PC-3 (cell line): ENCODE results near the gene ZNF782. TPM values are rescaled to one million over a fixed set of nuclear protein-coding genes. Genes with fewer than 3 reads are reported as not detected.
"Not testable (repeated sequence)": the region's sequence is repeated elsewhere in the genome, so short reads cannot be mapped to it uniquely, and the experiment has no call there.

Experiments
- ATAC-seq: fragments of 200-7000 bp; cut with Tn5 transposase; 2 replicates; pipeline ENCODE4 v1.9.1; 2020; ENCODE audit warnings: mild to moderate bottlenecking, moderate library complexity
- BruUV-seq: library from RNA; stranded (reverse); fragments of 400-500 nt; replicated peaks from 2 replicates; lab custom pipeline; 2021; lab: Mats Ljungman, UMichigan
- CTCF ChIA-PET: fragments of 300-600 bp; sonication (Branson Sonifier 250); formaldehyde crosslinking; loops from one replicate; lab custom pipeline; 2022; ENCODE audit warnings: antibody characterized with exemption; lab: Charles Lee
- POLR2A ChIA-PET: fragments of 300-600 bp; sonication (Branson Sonifier 250); formaldehyde crosslinking; loops from one replicate; lab custom pipeline; 2022; ENCODE audit warnings: antibody characterized with exemption; ENCODE audit not compliant: unreplicated experiment; lab: Charles Lee
- DNase-seq: peaks from one replicate; pipeline ENCODE4 v3.0.0-alpha.2; 2015
- H2AFZ ChIP-seq: fragments of 300-600 bp; sonication (generic); 2 replicates; pipeline ENCODE4 v1.6.0; 2016; ENCODE audit warnings: antibody characterized with exemption, low read length
- H3F3A ChIP-seq: fragments of 300-600 bp; sonication (generic); one replicate; pipeline ENCODE4 v1.6.0; 2017; ENCODE audit warnings: antibody characterized with exemption, low read length, control low read depth, mild to moderate bottlenecking; ENCODE audit not compliant: unreplicated experiment
- H3K27ac ChIP-seq: fragments of 300-600 bp; sonication (generic); 2 replicates; pipeline ENCODE4 v1.5.1; 2016; ENCODE audit warnings: mild to moderate bottlenecking, low read length
- H3K27me3 ChIP-seq: fragments of 300-600 bp; sonication (generic); 2 replicates; pipeline ENCODE4 v1.6.1; 2016; ENCODE audit warnings: low read length, mixed read lengths
- H3K36me3 ChIP-seq: fragments of 300-600 bp; sonication (generic); 2 replicates; pipeline ENCODE4 v1.6.1; 2016; ENCODE audit warnings: low read depth, mixed run types, low read length, mixed read lengths
- H3K4me1 ChIP-seq: fragments of 300-600 bp; sonication (generic); 2 replicates; pipeline ENCODE4 v1.5.1; 2016; ENCODE audit warnings: low read length; ENCODE audit not compliant: insufficient read depth
- H3K4me2 ChIP-seq: fragments of 300-600 bp; sonication (generic); 2 replicates; pipeline ENCODE4 v1.6.0; 2016; ENCODE audit warnings: low read length
- H3K4me3 ChIP-seq: fragments of 300-600 bp; sonication (generic); 2 replicates; pipeline ENCODE4 v1.5.1; 2016; ENCODE audit warnings: mild to moderate bottlenecking, low read length, mixed read lengths
- H3K79me2 ChIP-seq: fragments of 300-600 bp; sonication (generic); 2 replicates; pipeline ENCODE4 v1.6.1; 2017; ENCODE audit warnings: low read length, mixed read lengths
- H3K9ac ChIP-seq: fragments of 300-600 bp; sonication (generic); 2 replicates; pipeline ENCODE4 v1.6.0; 2016; ENCODE audit warnings: mild to moderate bottlenecking, low read length
- H3K9me2 ChIP-seq: fragments of 300-600 bp; sonication (generic); replicated peaks from 2 replicates; pipeline ENCODE4 v1.6.1; 2016; ENCODE audit warnings: mixed run types, low read length, mixed read lengths
- H3K9me3 ChIP-seq: fragments of 300-600 bp; sonication (generic); 2 replicates; pipeline ENCODE4 v1.6.1; 2016; ENCODE audit warnings: low read length, mixed read lengths
- H4K20me1 ChIP-seq: fragments of 300-600 bp; sonication (generic); 2 replicates; pipeline ENCODE4 v1.6.1; 2016; ENCODE audit warnings: low read length, mixed read lengths
- CTCF ChIP-seq: fragments of 300-600 bp; sonication (generic); conservative IDR thresholded peaks from 2 replicates; pipeline ENCODE4 v1.5.1; 2017; ENCODE audit warnings: antibody characterized with exemption, low read depth, mild to moderate bottlenecking, low read length
- EZH2 ChIP-seq: fragments of 300-600 bp; sonication (generic); IDR thresholded peaks from one replicate; pipeline ENCODE4 v1.6.1; 2017; ENCODE audit warnings: antibody characterized with exemption, mild to moderate bottlenecking, low read length; ENCODE audit not compliant: unreplicated experiment
- EZH2phosphoT487 ChIP-seq: fragments of 300-600 bp; sonication (generic); IDR thresholded peaks from 2 replicates; pipeline ENCODE4 v1.6.1; 2018; ENCODE audit warnings: mild to moderate bottlenecking, antibody characterized with exemption, low read length, borderline replicate concordance
- intact Hi-C: fragments of 100-400 bp; cut with micrococcal nuclease; formaldehyde crosslinking; loops from 2 replicates; pipeline ENCODE4 v1.9.0; 2023
- total RNA-seq: library from RNA; depleted of rRNA; stranded (reverse); fragments of >200 nt; gene quantifications from 2 replicates; pipeline ENCODE4 v1.2.3, GENCODE V29; 2014

The ZNF782 gene
- total RNA-seq, 1 experiment from 2014 or later = 5.0 TPM

- no peaks in the 10 kb centered on the region for H3K27me3 ChIP-seq
- no peak overlapping the region for H2AFZ ChIP-seq
- no peak overlapping the region for H3K9ac ChIP-seq
- TF ChIP-seq EZH2phosphoT487 (no peak), EZH2 (no peak), CTCF (no peak)
- ATAC-seq (no peak), DNase-seq (no peak)
- no peaks in the 10 kb centered on the region for H3K4me1 ChIP-seq
- no peak overlapping the region for H3K4me3 ChIP-seq
- no peaks in the 10 kb centered on the region for H3K79me2 ChIP-seq
- CTCF ChIA-PET = no interaction called here
- H3K9me2 ChIP-seq = no peaks in the 10 kb centered on the region
- peaks cover 76% of the 10 kb centered on the region for H3K36me3 ChIP-seq
- no peak overlapping the region for H3K4me2 ChIP-seq
- no peaks in the 10 kb centered on the region for H3F3A ChIP-seq
- H3K9me3 ChIP-seq = peaks cover 57% of the 10 kb centered on the region
- POLR2A ChIA-PET = no interaction called here
- no peaks in the 10 kb centered on the region for H4K20me1 ChIP-seq
- no TSS peak for BruUV-seq
- no peak overlapping the region for H3K27ac ChIP-seq
- intact Hi-C loops = no loop called here
Measured at GRCh38 chr9:96818533-96818932, 35.8 kb downstream of the ZNF782 start.

GRCh38 chr9:96817973-96818372 is 36.3 kb downstream of the ZNF782 start:
- intact Hi-C loops = no loop called here
- H3K9me3 ChIP-seq = peaks cover 57% of the 10 kb centered on the region
- TF ChIP-seq CTCF (no peak), EZH2phosphoT487 (no peak), EZH2 (no peak)

GRCh38 chr9:96813607-96814006 is 40.7 kb downstream of the ZNF782 start:
- DNase-seq = no peak
- intact Hi-C loops = no loop called here
- BruUV-seq = no TSS peak

More at GRCh38 chr9:96817973-96818372, 36.3 kb downstream of the ZNF782 start:
- DNase-seq = no peak
- no peaks in the 10 kb centered on the region for H3K27me3 ChIP-seq
- H4K20me1 ChIP-seq = no peaks in the 10 kb centered on the region
- H3K4me1 ChIP-seq = no peaks in the 10 kb centered on the region
- no peak for ATAC-seq
- no peaks in the 10 kb centered on the region for H3F3A ChIP-seq
- H2AFZ ChIP-seq = no peak overlapping the region
- no peak overlapping the region for H3K27ac ChIP-seq
- peaks cover 71% of the 10 kb centered on the region for H3K36me3 ChIP-seq
- ChIA-PET CTCF (no interaction called here), POLR2A (no interaction called here)
- H3K4me2 ChIP-seq = no peak overlapping the region
- no peak overlapping the region for H3K4me3 ChIP-seq
- H3K9me2 ChIP-seq = no peaks in the 10 kb centered on the region
- BruUV-seq = no TSS peak
- no peaks in the 10 kb centered on the region for H3K79me2 ChIP-seq
- no peak overlapping the region for H3K9ac ChIP-seq

GRCh38 chr9:96798959-96799358 is 55.4 kb downstream of the ZNF782 start:
- H3K27ac ChIP-seq, H3K9me3 ChIP-seq, H3K27me3 ChIP-seq, H3K9me2 ChIP-seq, H3F3A ChIP-seq, H3K4me2 ChIP-seq, H3K9ac ChIP-seq, H3K79me2 ChIP-seq, H3K4me3 ChIP-seq, BruUV-seq, H2AFZ ChIP-seq, intact Hi-C loops, H4K20me1 ChIP-seq, CTCF ChIA-PET, H3K4me1 ChIP-seq, POLR2A ChIA-PET, DNase-seq, ATAC-seq: not testable (repeated sequence)
- H3K36me3 ChIP-seq = peaks cover 31% of the 10 kb centered on the region; the same call in 1 of the 2 replicates

More at GRCh38 chr9:96813607-96814006, 40.7 kb downstream of the ZNF782 start:
- no peaks in the 10 kb centered on the region for H4K20me1 ChIP-seq
- no peak for ATAC-seq
- H3K27ac ChIP-seq = no peak overlapping the region
- no peaks in the 10 kb centered on the region for H3K79me2 ChIP-seq
- H3K27me3 ChIP-seq = no peaks in the 10 kb centered on the region
- H3K9me3 ChIP-seq = peaks cover 41% of the 10 kb centered on the region
- ChIA-PET CTCF (no interaction called here), POLR2A (no interaction called here)
- H3K36me3 ChIP-seq = peaks cover 32% of the 10 kb centered on the region
- no peaks in the 10 kb centered on the region for H3K9me2 ChIP-seq
- H3K4me3 ChIP-seq = no peak overlapping the region
- no peaks in the 10 kb centered on the region for H3F3A ChIP-seq
- TF ChIP-seq EZH2 = no peak
- no peaks in the 10 kb centered on the region for H3K4me1 ChIP-seq
- no peak overlapping the region for H3K4me2 ChIP-seq
- no peak overlapping the region for H2AFZ ChIP-seq
- no peak overlapping the region for H3K9ac ChIP-seq
